Activated CD4-positive, alpha-beta T cell treated with anti-CD3 and anti-CD28 coated beads, Interleukin-2, amount 50 U/mL, for 4 hours (primary cell): ENCODE data around the gene ZNF552.

Experiments used
- DNase-seq, 2 experiments: peaks; one replicate each; pipeline ENCODE4 v3.0.0-alpha.2; 2020

ZNF552 gene

DNA sequence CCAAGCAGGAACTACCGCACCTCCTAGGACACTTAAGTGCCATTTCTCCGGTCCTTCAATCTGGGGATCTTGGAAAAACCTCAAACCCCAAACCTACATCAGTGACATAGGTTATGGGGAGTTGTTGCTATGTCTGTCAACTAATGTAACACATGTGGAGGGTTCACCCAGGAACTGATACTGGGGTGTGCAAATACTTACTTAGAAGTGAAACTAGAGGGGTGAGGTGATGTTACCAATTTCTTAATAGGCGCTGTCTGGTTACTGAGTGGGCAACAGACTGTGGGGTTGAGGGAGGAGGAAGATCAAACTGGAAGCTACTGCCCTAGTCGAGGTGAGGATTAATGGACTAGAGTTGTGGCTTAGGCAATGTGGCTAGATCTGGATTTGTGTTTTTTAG lies 43.3 kb downstream of the ZNF552 start:
- DNase-seq = no peak

DNA sequence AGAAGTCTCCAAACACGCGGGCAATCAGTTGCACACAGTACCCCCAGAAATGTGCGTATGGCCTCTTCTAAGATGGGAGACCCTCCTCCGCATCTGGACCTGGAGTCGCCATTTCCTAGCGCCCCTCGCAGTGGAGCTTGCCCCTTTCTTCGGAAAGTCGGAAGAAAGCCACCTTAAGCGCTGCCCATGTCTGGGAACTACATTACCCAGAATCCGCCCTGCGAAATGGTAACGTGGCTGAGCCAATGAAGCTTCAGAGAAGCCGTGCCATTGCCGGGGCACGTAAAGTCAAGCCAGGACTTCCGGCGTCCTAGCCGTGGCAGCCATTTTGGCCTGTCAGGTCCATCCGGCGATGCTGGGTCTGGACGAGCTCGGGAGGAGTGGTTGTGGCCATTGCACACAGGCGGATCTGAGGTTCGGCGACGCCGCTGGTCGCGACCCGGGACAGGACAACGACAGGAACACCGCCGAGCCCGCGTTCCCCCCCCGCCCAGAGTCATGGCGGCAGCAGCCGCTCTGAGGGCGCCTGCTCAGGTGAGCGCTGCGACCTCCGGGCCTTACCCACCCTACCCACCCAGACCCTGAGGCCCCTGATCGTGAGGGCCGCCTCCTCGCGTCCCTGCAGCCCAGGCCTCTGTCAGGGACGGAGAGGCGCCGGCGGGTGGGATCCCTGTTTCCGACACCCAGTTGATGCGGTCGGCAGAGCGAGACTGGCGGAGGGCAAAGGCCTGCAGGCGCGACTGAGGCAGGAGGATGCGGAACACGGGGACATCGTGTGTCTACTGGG lies 45.2 kb downstream of the ZNF552 start, which contains the start of gene ZNF586:
TSS of gene ZNF586 (plus strand) at position 332 of the 787 bp plus-strand sequence. CDS start at position 499, 167 bp downstream.
- peak; percentile 77 to 78 for DNase-seq

DNA sequence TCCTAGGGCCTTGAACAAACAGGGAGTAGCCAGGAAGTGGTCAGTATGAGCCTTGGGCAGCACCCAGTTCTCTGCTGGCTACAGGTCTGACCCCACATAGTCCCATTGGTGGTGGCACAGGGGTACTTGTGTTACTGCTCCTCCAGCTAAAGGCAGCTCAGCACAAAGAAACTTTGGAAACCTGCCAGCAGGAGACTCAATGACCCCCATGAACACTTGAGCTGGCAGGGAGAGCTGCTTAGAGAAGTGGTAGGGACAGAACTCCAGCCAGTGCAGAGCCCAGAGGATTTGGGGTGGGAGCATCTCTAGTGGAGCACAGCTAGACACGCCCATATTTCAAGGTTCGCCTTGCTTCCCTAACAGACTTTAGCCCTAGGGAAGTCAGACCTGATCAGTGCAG lies 55.6 kb downstream of the ZNF552 start:
- DNase-seq = no peak

DNA sequence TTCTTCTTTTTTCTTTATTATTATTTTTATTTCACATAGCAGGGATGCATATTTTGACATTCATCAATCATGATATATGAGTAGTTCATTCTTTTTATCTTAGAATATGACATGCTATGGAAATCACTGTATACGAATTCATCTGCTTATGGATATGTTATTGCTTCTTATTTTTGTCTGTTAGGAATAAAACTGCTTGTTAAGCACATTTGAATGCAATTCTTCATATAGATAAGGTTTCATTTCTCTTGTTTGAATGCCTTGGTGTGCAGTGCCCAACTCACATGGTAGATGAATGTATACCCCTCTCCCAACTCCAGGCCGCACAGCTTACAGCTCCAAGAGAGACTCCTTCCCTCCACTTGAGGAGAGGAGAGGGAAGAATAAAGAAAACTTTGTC lies 56.8 kb downstream of the ZNF552 start:
- DNase-seq = no peak
